Measurements from ENCODE around the gene IQCH. TPM values are rescaled to one million over a fixed set of nuclear protein-coding genes. Genes with fewer than 3 reads are reported as not detected.

The IQCH gene
- polyA plus RNA-seq, 1 of the 3 experiments (the other 2 are of a cell fraction), result 0.81 TPM

DNA sequence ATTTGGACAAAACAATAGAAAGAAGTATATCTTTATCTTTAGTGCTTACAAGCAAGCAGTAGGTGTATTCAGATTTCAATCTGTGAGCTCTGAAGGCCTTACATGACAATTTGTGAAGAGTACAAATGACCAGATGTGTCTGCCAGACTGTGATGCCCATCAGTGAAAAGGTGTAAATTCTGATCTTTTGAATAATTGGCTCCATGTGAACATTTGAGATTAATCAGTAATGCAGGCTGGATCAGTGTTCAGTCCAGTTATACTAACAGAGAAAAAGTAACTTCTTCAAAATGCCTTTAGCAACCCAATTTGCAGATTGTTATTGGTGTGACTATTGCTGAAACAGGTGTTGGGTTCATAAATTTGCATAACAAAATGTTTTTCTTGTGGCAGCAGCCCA is 5.2 kb downstream of the IQCH start:
- Histone ChIP-seq H3F3A (replicated peaks; ENCODE audit: insufficient read depth) (no peaks in the 10 kb centered on the region), H3K36me3 (replicated peaks in 1 of 2; ENCODE audit: control insufficient read depth in 1 of 2, insufficient read depth in 2 of 2, low read length in 1 of 2) (no peaks in the 10 kb centered on the region), H3K4me3 (ENCODE audit: low read depth in 2 of 2, low read length in 1 of 2) (no peak overlapping the region), H3K4me1 (ENCODE audit: control insufficient read depth in 1 of 2, insufficient read depth in 2 of 2, low read depth in 1 of 2, low read length in 1 of 2) (peaks cover 0 to 3% of the 10 kb centered on the region in 2 experiments; a peak in 2 of 4 replicates), H3K27ac (ENCODE audit: low read depth in 2 of 2, low read length in 1 of 2) (no peak overlapping the region), H3K9me3 (no peaks in the 10 kb centered on the region), H3K9me2 (no peaks in the 10 kb centered on the region), H3K9ac (no peak overlapping the region), H3K4me2 (no peak overlapping the region), H3K27me3 (ENCODE audit: insufficient read depth) (no peaks in the 10 kb centered on the region), H2AFZ (ENCODE audit: low read depth) (no peak overlapping the region), H4K20me1 (ENCODE audit: insufficient read depth) (no peaks in the 10 kb centered on the region), H3K79me2 (ENCODE audit: insufficient read depth) (no peaks in the 10 kb centered on the region)
- TF ChIP-seq CHD2 (IDR thresholded peaks at IDR 0.05; ENCODE audit: low read length, partially characterized antibody) (no peak), RFX5 (IDR thresholded peaks at IDR 0.05; ENCODE audit: low read length) (no peak), NFIC (IDR thresholded peaks at IDR 0.05; ENCODE audit: borderline replicate concordance) (no peak), NRF1 (IDR thresholded peaks at IDR 0.05; ENCODE audit: low read depth, low read length) (no peak), FOXJ3 (CRISPR knock-in tag; IDR thresholded peaks at IDR 0.05) (no peak), RAD21 (IDR thresholded peaks at IDR 0.05; ENCODE audit: low read length) (no peak)
- TF ChIP-seq, protein P1, sequence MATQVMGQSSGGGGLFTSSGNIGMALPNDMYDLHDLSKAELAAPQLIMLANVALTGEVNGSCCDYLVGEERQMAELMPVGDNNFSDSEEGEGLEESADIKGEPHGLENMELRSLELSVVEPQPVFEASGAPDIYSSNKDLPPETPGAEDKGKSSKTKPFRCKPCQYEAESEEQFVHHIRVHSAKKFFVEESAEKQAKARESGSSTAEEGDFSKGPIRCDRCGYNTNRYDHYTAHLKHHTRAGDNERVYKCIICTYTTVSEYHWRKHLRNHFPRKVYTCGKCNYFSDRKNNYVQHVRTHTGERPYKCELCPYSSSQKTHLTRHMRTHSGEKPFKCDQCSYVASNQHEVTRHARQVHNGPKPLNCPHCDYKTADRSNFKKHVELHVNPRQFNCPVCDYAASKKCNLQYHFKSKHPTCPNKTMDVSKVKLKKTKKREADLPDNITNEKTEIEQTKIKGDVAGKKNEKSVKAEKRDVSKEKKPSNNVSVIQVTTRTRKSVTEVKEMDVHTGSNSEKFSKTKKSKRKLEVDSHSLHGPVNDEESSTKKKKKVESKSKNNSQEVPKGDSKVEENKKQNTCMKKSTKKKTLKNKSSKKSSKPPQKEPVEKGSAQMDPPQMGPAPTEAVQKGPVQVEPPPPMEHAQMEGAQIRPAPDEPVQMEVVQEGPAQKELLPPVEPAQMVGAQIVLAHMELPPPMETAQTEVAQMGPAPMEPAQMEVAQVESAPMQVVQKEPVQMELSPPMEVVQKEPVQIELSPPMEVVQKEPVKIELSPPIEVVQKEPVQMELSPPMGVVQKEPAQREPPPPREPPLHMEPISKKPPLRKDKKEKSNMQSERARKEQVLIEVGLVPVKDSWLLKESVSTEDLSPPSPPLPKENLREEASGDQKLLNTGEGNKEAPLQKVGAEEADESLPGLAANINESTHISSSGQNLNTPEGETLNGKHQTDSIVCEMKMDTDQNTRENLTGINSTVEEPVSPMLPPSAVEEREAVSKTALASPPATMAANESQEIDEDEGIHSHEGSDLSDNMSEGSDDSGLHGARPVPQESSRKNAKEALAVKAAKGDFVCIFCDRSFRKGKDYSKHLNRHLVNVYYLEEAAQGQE (IDR thresholded peaks at IDR 0.05; ENCODE audit: low read depth, low read length), result no peak
- ChIA-PET POLR2A (no interaction called here), CTCF (no interaction called here)
- no peak for DNase-seq

DNA sequence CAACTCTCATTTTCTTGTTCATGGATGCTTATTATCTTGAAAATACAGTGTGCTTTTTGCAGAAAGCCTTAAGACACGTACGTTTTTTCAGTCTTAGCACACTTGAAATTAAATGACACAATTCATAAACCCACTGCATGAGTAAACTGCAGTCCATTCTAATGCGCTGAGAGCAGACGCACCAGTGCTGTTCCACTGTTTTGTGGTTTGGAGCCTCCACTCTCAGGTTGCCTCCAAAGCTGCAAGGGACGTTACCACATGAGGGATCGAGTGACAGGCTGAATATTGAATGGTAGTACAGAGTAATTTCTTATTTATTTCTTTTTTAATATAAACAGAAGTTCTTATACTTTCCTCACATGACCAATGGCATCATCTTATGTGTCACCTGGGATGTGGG is 12.3 kb downstream of the IQCH start:
- no peak overlapping the region for H3K9ac ChIP-seq
- no peaks in the 10 kb centered on the region for H3K9me3 ChIP-seq
- no peaks in the 10 kb centered on the region for H3K36me3 ChIP-seq (replicated peaks in 1 of 2; ENCODE audit: control insufficient read depth in 1 of 2, insufficient read depth in 2 of 2, low read length in 1 of 2)
- H3K79me2 ChIP-seq (ENCODE audit: insufficient read depth), result no peaks in the 10 kb centered on the region
- H3K4me2 ChIP-seq, result no peak overlapping the region
- WGBS (ENCODE audit: low lambda C conversion rate), result 89% methylated on average over 6 of the region's 6 CpGs
- TF ChIP-seq, protein P2, sequence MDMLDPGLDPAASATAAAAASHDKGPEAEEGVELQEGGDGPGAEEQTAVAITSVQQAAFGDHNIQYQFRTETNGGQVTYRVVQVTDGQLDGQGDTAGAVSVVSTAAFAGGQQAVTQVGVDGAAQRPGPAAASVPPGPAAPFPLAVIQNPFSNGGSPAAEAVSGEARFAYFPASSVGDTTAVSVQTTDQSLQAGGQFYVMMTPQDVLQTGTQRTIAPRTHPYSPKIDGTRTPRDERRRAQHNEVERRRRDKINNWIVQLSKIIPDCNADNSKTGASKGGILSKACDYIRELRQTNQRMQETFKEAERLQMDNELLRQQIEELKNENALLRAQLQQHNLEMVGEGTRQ (IDR thresholded peaks at IDR 0.05; ENCODE audit: borderline replicate concordance, low read depth, low read length), result no peak
- TF ChIP-seq, protein P3, sequence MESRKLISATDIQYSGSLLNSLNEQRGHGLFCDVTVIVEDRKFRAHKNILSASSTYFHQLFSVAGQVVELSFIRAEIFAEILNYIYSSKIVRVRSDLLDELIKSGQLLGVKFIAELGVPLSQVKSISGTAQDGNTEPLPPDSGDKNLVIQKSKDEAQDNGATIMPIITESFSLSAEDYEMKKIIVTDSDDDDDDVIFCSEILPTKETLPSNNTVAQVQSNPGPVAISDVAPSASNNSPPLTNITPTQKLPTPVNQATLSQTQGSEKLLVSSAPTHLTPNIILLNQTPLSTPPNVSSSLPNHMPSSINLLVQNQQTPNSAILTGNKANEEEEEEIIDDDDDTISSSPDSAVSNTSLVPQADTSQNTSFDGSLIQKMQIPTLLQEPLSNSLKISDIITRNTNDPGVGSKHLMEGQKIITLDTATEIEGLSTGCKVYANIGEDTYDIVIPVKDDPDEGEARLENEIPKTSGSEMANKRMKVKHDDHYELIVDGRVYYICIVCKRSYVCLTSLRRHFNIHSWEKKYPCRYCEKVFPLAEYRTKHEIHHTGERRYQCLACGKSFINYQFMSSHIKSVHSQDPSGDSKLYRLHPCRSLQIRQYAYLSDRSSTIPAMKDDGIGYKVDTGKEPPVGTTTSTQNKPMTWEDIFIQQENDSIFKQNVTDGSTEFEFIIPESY (IDR thresholded peaks at IDR 0.05; ENCODE audit: borderline replicate concordance, low read depth), result no peak
- TF ChIP-seq NFIC (IDR thresholded peaks at IDR 0.05; ENCODE audit: borderline replicate concordance) (no peak), POLR2AphosphoS5 (IDR thresholded peaks at IDR 0.05; ENCODE audit: low read depth, low read length) (no peak), YY1 (IDR thresholded peaks at IDR 0.05; ENCODE audit: low read depth) (no peak), FOSL2 (IDR thresholded peaks at IDR 0.05; ENCODE audit: borderline replicate concordance, low read depth) (no peak), NRF1 (IDR thresholded peaks at IDR 0.05; ENCODE audit: low read depth, low read length) (no peak), ELF1 (IDR thresholded peaks at IDR 0.05) (no peak)
- TF ChIP-seq, protein P4, sequence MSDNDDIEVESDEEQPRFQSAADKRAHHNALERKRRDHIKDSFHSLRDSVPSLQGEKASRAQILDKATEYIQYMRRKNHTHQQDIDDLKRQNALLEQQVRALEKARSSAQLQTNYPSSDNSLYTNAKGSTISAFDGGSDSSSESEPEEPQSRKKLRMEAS (IDR thresholded peaks at IDR 0.05; ENCODE audit: low read depth), result no peak
- no peaks in the 10 kb centered on the region for H3K9me2 ChIP-seq
- DNase-seq, result no peak
- CTCF ChIA-PET, result no interaction called here
- H4K20me1 ChIP-seq (ENCODE audit: insufficient read depth), result no peaks in the 10 kb centered on the region
- H3K27ac ChIP-seq (ENCODE audit: low read depth in 2 of 2, low read length in 1 of 2), result no peak overlapping the region
- H3K4me1 ChIP-seq (ENCODE audit: control insufficient read depth in 1 of 2, insufficient read depth in 2 of 2, low read depth in 1 of 2, low read length in 1 of 2), result peaks cover 0 to 13% of the 10 kb centered on the region in 2 experiments; a peak in 2 of 4 replicates
- no peaks in the 10 kb centered on the region for H3K27me3 ChIP-seq (ENCODE audit: insufficient read depth)
- no peaks in the 10 kb centered on the region for H3F3A ChIP-seq (replicated peaks; ENCODE audit: insufficient read depth)
- POLR2A ChIA-PET, result no interaction called here
- H2AFZ ChIP-seq (ENCODE audit: low read depth), result no peak overlapping the region
- no peak overlapping the region for H3K4me3 ChIP-seq (ENCODE audit: low read depth in 2 of 2, low read length in 1 of 2)
